GM19324 (cell line): ENCODE measurements around the gene EIPR1.

Experiments used
- ATAC-seq: cut with Tn5 transposase; IDR thresholded peaks from one replicate; pipeline ENCODE4 v1.9.1; 2021; ENCODE audit warnings: mild to moderate bottlenecking, moderate library complexity; ENCODE audit not compliant: unreplicated experiment, low FRiP score

The EIPR1 gene

DNA sequence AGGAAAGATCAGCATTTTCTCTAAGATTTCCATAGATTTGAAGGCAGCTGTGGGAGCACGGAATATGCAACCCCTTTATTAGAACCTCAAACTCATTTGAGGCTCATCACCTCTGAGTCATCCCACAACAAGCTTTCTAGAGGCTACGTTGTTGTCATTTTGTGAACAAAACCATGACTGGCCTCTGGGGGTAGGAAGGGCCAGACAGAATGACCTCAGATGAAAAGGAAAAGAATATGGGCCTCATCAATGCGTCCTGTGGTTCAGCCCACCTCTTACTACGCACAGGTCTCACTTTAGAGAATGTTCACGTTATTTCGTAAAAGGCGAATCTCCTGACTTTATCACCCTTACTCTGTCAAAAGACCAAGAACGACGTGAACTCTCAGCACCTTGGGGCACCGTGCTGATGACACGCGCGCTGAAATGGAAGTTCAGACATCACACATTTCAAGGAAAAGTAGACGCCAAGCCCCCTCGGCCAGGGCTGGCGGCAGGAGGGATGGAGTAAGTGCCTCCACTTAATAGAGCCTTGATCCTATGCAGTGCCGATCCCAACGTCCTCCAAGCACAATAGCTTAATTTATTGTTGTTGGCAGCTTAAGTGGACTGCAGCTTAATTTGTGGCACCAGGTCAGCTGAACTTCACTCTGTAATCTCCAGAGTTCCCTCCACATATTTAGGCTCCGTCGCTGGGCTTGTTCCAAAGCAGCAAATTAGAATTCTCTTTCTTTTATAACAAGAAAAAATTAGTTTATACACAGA, 208.3 kb downstream of the EIPR1 start:
- no peak for ATAC-seq

DNA sequence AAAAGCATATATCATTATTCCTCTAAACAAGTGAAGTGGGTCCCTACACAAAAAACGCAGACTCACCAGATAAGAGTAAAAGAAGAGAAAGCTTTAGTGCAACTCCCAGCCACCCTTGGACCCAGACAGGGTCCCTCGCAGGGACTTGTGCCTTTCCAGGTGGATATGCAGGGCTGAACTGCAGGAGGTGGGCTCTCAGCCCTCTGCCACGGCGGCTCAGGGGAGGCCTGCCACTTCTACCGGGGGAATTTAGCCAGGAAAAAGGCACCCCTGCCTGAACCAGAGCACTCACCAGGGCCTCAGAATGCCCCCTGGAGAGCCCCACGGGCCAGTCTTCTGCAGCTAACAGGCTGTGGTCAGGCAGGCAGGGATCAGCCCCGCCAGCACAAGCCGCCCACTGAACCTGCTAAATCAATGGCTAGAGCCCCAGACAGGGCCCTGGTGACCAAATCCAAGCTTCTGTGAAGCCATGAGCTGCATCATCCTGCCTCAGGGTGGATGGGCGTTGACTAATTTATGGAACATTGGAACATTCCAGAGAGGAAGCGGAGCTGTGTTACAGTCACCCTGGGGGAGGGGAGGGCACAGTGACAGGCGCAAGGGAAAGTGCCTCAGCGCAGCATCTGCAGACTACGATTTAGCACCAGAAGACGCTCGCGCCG, 209.3 kb downstream of the EIPR1 start:
- no peak for ATAC-seq

DNA sequence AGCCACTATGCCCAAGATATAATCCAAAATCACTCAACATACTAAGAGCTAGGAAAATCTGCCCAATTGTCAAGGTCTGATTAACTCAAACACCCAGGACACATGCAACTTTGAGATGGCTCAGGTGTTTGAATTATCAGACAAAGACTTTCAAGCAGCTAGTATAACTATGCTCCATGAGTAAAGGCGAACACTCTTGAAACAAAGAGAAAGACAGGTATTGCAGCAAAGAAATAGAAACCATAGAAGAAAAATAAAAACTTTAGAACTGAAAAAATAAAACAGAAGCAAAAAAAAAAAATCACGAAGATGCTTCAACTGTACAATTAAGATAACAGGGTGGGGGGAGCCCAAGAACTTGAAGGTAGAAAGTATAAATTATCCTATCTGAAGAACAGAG, 214.2 kb downstream of the EIPR1 start:
- no peak for ATAC-seq

DNA sequence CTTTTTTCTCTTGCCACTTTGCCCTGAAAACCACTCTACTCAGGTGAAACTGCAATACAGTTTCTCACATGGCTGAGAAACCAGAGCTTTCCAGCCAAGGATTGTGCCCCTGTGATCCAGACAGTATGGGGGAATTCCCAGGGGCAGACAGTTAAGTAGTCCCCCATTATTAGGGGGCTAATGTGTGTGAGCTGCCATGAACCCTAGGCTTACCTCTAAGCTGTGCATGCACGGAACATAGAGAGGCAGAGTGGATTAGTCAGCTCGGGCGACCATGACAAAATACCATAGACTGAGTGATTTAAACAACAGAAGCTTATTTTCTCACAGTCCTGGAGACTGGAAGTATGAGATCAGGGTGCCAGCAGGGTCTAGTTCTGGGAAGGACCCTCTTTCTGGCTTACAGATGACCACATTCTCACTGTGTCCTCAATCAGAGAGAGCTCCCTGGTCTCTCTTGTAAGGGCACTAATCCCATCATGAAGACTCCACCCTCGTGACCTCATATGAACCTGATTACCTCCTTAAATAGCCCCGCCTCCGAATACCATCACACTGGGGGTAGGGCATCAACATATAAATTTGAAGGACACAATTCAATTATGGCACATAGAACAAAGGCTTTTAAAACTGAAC, 215.1 kb downstream of the EIPR1 start:
- ATAC-seq: no peak

DNA sequence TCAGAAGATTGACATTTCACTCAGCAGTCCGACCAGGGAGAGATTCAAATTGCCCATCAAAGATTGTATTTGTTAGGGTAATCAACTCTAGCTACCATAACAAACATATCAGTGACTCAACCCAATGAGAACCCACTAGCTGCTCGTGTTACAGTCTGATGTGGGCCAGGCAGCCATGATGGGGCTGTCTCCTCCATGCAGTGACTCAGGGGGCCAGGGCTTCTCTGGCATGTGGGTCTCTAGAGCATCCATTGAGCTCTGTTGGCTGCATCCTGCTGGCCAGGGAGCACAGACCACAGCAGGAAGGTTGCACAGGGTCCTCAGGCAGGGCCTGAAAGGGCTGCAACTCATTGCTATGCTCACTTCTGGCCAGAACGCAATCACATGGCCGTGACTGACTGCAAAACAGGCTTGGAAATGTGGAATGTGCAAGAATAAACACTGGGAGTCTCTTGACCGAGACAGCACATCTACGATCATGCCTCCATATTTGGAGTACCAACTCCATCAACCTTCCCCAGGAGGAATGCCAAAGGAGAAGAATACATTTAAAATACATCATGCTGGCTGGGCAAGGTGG, 216.8 kb downstream of the EIPR1 start:
- ATAC-seq: no peak

DNA sequence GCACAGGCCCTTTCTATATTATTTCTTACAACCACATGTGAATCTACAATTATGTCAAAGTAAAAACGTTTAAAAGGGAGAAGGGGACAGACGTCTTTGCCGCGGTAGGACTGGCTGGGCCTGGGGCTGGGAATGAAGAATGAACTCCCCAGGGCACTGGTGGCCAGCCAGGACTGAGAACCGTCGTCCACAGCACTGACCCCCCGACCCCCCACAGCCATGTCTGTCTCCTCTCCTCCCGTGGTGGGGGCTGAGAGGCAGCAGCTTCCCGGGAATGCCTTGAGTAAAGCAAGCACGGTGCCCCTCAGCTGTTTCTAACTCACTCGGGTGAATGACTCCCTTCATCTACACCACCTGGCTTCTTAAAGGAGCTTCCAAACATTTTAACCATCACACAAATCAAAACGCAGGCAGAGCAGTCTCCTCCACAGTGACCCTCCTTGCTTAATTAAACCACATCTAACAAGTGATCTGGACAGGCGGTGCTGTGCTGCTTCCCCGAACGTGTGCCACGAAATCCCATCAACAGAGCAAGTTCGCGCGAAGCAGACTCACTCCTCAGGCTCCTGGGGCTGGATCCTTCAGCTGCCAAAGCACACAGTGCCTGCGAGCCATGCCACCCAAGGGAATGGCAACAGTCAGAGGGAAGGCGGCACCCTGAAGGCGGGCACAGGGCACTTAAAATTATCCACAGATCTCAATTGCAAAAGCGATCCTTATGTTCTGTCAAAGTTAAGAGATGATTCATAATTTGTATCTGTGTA, 217.7 kb downstream of the EIPR1 start:
- ATAC-seq: no peak

DNA sequence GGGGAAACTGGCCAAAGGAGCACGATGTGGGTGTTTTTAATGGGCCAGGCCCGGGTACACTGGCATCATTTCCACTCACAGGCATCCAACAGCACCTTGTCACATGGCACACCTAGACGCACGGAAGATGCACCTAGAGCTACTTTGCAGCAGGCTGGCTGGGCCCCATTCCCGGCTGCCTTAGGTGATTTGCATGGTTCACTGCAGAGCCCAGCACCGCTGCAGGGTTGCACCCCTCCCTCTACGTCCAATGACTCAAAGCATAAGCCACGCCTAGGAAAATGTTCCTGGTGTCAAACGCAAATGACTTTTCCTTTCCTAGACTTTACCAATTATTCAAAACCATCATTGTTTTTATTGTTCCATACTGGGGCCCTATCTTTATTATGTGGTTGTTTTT, 222.9 kb downstream of the EIPR1 start:
- ATAC-seq: no peak

DNA sequence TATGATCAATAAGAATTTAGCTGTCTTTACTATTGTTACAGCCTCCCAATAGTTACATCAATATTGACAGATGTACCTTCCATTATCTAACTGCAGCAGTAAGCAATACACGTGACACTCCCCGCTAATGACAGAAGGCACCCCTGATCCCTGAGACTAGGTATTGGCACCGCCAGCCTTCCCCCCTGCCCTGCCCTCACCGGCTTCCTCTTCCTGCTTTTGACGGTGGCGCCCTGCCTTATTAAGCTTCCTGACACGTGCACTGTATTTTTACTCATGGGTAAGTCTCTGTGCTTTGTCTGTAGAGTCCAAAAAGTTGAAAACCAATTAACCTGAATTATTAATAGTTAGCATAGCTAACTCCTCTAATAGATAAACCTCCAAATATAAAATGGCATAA, 223.5 kb downstream of the EIPR1 start:
- ATAC-seq: no peak

DNA sequence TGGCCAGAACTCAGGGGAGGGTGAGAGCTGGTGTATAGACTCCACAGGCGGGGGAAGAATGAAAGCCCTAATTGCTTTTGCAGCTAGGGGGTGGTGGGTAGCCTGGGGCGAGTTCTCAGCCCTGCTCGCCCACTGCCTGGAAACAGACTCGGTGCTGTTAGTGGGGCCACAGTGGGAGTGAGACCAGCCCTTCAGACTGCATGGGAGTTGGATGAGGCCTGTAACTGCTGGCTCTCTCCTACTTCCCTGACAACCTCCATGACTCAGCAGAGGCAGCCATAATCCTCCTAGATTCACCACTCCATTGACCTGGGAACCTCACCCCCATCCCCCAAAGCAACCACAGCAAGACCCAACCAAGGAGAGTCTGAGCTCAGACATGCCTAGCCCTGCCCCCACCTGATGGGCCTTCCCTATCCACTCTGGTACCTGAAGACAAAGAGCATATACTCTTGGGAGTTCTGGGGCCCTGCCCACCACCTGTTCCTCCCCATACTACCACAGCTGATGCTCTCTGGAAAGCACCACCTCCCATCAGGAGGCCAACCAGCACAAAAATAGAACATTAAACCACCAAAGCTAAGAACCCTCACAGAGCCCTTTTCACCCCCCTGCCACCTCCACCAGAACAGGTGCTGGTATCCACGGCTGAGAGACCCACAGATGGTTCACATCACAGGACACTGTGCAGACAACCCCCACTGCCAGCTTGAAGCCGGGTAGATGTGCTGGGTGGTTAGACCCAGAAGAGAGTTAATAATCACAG, 226.3 kb downstream of the EIPR1 start:
- no peak for ATAC-seq

DNA sequence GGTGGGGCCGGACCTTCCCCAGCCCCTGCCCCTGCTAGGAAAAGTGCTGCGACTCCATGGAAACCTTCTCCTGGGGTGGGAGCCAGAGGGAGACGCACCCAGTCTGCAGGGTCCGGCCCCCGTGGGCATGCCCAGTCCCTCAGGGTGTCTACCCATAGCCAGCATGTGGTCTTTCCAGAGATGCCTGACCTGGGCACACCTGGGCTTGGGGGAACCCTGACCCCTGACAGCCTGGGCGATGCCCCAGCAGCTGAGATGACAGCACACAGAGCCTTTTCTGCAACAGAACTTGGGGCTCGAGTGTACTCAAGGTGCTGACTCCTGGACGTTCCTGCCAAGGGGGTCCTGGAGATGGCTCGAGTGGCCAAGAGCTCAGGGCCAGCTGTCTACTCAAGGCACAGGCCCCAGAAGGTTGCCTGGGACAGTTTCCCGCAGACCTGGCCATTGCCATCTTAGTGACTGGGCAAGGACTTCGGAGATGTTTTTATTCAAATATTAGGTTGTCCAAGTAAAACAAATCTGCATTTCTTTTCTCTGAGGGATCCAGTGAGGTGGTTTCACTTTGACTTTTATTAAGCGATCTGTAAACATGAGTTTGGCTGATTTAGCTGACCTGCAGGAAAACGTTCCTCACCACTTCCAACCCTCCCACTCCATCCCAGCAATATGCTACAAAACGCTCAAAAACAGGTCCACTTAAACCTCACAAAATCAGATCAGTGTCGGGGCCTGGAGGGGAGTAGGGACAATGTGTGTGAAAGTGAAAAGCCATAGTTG, 228.0 kb downstream of the EIPR1 start:
- no peak for ATAC-seq

DNA sequence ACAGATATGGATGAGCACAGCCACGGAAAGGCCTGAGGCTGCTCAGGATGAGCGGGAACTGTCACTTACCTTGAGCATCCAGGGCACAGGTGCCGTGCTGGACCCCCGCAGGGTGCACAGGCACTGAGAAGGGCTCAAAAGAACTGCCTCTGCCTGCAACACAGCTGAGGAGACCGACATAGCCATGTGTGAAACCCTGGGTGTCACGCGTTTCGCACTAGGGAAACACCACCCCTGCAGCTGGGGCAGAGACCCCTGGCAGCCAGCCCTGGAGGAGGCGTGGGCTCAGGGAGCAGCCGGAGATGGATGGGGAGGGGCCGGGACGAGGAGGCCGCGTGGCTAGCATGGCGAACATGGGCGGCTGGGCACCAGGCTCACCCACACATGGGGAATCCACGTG, 228.9 kb downstream of the EIPR1 start:
- no peak for ATAC-seq

DNA sequence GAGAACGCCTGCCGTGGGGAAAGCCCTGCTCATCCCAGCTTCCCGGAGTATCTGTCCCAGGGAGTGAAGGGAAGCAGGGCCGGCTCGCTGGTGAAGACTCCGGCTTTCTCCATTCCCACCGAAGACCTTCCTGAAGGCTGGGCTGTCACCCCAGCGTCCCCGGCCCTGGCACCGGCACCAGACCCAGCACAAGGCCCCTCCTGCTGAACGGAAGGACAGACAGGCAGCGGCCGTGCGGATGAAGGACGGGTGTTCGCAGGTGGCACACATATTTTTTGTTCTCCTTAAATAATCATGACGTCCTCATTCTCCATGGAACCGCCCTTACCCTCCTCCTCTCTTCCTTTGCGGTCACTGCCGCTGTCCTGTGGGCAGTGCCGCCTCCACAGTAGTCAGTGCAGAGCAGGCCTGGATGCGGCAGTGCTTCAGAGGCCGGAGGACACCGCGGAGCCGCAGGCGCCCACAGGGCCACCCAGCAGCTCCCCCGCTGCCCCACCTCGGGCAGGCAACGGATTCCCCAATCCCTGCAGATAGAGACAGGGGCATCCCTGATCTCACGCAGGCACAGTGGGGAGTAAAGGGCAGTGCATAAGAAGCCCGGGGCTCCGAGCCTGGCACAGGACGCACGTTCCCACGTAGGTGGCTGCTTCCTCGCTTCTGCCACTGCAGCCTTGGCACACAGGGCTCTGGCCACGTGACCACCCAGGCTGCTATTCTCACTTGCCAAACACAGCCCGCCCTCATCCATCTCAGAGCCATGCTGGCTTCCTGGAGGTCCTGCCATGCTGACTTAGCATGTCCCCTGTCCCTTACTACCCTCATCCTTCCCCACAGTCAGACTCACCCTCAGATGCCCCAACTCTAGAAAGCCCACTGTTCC, 229.7 kb downstream of the EIPR1 start:
- ATAC-seq: no peak

DNA sequence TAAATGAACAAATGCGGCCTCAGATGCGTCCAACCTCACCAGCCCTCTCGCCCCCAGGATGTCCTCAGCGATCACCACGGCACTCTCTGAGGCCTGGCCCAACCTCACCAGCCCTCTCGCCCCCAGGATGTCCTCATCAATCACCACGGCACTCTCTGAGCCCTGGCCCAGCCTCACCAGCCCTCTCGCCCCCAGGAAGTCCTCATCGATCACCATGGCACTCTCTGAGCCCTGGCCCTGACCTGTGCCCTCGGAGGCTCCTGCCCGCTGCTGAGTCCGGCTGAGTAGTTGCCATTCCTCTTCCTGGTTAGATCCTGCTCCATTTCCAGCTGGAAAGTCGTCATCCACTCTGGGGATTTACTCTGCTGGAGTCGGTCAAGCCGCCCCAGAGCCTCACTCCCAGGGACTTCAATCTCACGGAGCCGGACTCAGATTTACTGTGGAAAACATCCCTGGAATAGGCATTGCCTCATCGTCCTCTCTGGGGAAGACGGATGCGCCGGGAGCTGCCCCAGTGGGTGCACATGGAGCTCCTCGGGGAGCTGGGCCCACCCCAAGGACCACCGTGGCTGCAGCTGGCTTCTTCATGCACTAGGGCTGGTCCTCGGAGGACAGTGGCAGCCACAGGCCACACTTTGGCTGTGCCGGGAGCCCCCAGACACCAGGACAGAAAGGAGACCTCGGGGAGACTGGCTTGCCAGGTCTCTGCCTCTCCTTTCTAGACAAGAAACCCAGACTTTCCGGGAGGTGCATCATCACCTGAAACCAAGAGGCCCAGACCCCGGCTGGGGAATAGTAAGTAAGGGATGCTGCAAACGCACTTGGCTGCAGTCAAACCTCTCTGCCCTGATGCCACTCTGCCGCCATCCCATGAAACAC, 230.6 kb downstream of the EIPR1 start:
- ATAC-seq: no peak

DNA sequence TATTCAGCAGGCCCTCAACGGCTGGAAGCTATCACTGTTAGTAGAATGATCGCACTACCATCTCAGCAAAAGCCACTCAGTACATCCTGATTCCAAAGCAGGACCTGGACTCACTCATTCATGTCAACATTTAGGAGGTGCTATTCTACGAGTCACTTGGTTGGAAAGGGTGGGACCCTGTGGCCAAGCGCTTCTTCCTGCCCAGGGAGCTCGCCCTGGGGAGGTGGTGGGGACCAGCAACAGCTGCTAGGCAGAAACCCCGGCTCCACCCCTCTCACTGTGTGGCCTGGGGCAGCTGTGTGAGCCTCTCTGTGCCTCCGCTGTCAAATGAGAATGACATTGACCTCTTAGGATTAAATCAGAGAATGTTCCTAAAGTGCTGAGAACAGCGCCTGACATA, 231.4 kb downstream of the EIPR1 start:
- ATAC-seq: no peak

DNA sequence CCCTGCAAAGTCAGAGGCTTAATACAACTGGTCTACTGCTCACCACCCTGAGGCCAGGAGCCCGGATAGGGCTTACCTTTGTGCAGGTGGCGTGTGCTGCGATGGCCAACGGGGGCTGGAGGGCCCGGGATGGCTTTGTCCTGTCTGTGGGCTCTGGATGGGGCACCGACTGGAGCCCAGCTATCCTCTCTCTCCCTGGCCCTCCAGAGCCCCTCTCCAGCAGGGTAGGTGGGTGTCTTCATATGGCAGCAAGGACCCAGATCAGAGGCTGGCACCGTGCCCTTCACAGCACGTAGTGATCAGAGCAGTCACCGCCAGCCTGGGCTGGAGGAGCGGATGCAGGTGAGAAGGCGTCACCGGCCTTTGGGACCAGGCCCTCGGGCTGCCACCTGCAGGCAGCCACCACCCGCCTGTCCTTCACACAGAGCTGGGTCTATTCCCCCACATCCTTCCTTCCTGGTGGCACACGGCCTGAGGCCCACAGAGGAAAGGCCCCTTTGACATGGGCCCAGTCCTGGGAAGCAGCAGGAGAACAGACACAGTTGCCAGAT, 232.1 kb downstream of the EIPR1 start:
- no peak for ATAC-seq

DNA sequence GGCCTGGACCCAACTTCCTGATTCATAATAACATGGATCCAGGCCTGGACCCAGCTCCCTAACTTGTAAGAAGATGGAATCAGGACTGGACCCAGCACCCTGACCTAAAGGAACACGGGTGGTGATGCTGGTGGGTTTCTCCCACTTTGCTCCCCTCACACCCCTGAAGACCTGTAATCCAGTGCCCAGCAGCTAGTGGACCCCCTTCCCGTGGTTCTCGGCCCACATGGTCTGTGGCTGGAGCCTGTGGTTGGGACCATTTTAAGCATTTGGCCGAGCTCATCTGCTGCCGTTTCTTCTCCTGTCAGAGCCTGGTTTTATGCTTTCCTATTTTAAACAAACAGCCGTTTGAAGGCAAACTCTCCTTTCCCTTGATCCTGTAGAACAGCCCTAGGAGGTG, 232.8 kb downstream of the EIPR1 start:
- no peak for ATAC-seq

DNA sequence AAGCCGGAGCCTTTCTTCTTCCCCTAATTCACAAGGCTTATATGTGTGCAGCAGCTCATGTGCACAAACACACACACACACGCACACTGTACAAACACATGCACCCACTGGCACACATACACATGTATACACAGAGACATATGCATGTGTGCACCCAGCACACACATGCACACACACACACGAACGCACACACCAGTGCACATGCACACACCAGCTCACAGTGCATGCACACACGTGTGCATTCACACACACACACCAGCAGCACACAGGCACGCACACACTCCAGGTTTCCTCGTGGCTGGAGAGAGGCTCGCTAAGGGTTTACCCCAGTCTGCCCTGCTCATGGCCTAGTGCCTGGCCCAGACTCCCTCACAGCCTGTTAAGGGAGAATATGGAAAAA, 234.0 kb downstream of the EIPR1 start:
- no peak for ATAC-seq
